ENCODE results near the gene SLC47A1.
"Not testable (repeated sequence)": the region's sequence is repeated elsewhere in the genome, so short reads cannot be mapped to it uniquely, and the experiment has no call there.

Gene SLC47A1

GRCh38 chr17:19555746-19556145 is 22.1 kb downstream of the SLC47A1 start:
- DNase-seq = no peak

GRCh38 chr17:19558946-19559345 is 25.3 kb downstream of the SLC47A1 start:
- DNase-seq = no peak

- DNase-seq = no peak
Observed at GRCh38 chr17:19561697-19562318, 28.2 kb downstream of the SLC47A1 start.

- no peak for DNase-seq
Observed at GRCh38 chr17:19565817-19566575, 32.3 kb downstream of the SLC47A1 start.

- no peak for DNase-seq
Observed at GRCh38 chr17:19567216-19568015, 33.8 kb downstream of the SLC47A1 start.

GRCh38 chr17:19568016-19568350 is 34.3 kb downstream of the SLC47A1 start:
- DNase-seq = no peak

GRCh38 chr17:19569785-19570543 is 36.3 kb downstream of the SLC47A1 start:
- DNase-seq = no peak

GRCh38 chr17:19570544-19571062 is 36.9 kb downstream of the SLC47A1 start:
- DNase-seq = no peak

- no peak for DNase-seq
Observed at GRCh38 chr17:19573075-19573474, 39.4 kb downstream of the SLC47A1 start.

- DNase-seq = no peak
Observed at GRCh38 chr17:19574956-19575355, 41.3 kb downstream of the SLC47A1 start.

- no peak for DNase-seq
Observed at GRCh38 chr17:19578545-19578944, 44.9 kb downstream of the SLC47A1 start.

- no peak for DNase-seq
Observed at GRCh38 chr17:19579192-19579761, 45.6 kb downstream of the SLC47A1 start.

GRCh38 chr17:19579867-19580565 is 46.4 kb downstream of the SLC47A1 start:
- no peak for DNase-seq

GRCh38 chr17:19580566-19580920 is 46.9 kb downstream of the SLC47A1 start:
- DNase-seq = not testable (repeated sequence)

GRCh38 chr17:19582152-19582551 is 48.5 kb downstream of the SLC47A1 start:
- not testable (repeated sequence) for DNase-seq

- DNase-seq = no peak
Observed at GRCh38 chr17:19583871-19584270, 50.2 kb downstream of the SLC47A1 start.

- no peak for DNase-seq
Observed at GRCh38 chr17:19590451-19590850, 56.8 kb downstream of the SLC47A1 start.

- DNase-seq = peak in 1 of 3 experiments; percentile 21
Observed at GRCh38 chr17:19590912-19591551, 57.4 kb downstream of the SLC47A1 start.

- DNase-seq = no peak
Observed at GRCh38 chr17:19592316-19592715, 58.7 kb downstream of the SLC47A1 start.

GRCh38 chr17:19596869-19597268 is 63.2 kb downstream of the SLC47A1 start:
- DNase-seq = no peak

- no peak for DNase-seq
Observed at GRCh38 chr17:19610311-19610710, 76.7 kb downstream of the SLC47A1 start.
